ENCODE data around the gene CHTOP.

DNA sequence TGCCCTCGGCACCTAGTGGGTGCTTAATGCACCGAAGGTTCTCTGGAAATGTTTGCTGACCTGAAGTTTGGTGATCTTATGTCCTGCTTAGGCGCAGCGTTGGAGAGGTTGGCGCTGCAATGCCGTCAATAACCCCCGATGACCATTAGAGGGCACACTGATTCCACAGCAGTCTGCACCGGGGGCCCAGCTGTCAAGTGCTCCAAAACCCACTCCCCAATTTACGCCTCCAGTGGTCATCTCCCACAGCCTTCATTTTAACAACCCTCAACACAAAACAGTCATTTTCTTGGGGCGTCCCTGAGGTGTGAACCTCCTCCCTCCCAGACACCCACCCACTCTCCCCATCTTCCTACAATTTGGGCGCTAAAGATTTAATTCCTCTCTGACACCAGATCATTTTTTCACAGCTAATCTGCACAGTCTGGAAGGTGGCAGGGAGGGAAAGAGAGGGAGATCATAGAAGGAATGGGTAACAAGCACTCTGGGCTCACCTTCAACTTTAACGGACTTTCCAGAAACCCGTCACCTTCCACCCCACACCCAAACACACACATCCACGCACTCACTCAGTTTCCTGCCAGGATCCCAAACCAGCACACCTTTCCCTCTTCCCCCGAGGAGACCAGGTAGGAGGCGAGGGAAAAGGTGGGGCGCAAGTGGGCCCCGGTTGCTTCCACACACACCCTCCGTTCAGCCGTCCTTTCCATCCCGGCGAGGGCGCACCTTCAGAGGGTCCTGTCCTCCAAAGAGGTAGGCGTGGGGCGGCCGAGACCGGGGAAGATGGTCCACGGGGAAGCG lies 44.1 kb downstream of the CHTOP start:
- TF ChIP-seq, protein P1, sequence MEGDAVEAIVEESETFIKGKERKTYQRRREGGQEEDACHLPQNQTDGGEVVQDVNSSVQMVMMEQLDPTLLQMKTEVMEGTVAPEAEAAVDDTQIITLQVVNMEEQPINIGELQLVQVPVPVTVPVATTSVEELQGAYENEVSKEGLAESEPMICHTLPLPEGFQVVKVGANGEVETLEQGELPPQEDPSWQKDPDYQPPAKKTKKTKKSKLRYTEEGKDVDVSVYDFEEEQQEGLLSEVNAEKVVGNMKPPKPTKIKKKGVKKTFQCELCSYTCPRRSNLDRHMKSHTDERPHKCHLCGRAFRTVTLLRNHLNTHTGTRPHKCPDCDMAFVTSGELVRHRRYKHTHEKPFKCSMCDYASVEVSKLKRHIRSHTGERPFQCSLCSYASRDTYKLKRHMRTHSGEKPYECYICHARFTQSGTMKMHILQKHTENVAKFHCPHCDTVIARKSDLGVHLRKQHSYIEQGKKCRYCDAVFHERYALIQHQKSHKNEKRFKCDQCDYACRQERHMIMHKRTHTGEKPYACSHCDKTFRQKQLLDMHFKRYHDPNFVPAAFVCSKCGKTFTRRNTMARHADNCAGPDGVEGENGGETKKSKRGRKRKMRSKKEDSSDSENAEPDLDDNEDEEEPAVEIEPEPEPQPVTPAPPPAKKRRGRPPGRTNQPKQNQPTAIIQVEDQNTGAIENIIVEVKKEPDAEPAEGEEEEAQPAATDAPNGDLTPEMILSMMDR (IDR thresholded peaks at IDR 0.05; ENCODE audit: poor library complexity, severe bottlenecking), result peak; percentile 91
- TF ChIP-seq EP300 (conservative IDR thresholded peaks at IDR 0.05; ENCODE audit: poor library complexity, severe bottlenecking) (no peak), POLR2AphosphoS5 (IDR thresholded peaks at IDR 0.05) (no peak), TAF1 (IDR thresholded peaks at IDR 0.05; ENCODE audit: low read depth) (no peak), MXI1 (conservative IDR thresholded peaks at IDR 0.05; ENCODE audit: poor library complexity, severe bottlenecking) (no peak), EZH2 (IDR thresholded peaks at IDR 0.05; ENCODE audit: borderline replicate concordance, insufficient read depth, low read length, poor library complexity, severe bottlenecking) (no peak), RAD21 (conservative IDR thresholded peaks at IDR 0.05) (peak; percentile 83)
- TF ChIP-seq, protein P2, sequence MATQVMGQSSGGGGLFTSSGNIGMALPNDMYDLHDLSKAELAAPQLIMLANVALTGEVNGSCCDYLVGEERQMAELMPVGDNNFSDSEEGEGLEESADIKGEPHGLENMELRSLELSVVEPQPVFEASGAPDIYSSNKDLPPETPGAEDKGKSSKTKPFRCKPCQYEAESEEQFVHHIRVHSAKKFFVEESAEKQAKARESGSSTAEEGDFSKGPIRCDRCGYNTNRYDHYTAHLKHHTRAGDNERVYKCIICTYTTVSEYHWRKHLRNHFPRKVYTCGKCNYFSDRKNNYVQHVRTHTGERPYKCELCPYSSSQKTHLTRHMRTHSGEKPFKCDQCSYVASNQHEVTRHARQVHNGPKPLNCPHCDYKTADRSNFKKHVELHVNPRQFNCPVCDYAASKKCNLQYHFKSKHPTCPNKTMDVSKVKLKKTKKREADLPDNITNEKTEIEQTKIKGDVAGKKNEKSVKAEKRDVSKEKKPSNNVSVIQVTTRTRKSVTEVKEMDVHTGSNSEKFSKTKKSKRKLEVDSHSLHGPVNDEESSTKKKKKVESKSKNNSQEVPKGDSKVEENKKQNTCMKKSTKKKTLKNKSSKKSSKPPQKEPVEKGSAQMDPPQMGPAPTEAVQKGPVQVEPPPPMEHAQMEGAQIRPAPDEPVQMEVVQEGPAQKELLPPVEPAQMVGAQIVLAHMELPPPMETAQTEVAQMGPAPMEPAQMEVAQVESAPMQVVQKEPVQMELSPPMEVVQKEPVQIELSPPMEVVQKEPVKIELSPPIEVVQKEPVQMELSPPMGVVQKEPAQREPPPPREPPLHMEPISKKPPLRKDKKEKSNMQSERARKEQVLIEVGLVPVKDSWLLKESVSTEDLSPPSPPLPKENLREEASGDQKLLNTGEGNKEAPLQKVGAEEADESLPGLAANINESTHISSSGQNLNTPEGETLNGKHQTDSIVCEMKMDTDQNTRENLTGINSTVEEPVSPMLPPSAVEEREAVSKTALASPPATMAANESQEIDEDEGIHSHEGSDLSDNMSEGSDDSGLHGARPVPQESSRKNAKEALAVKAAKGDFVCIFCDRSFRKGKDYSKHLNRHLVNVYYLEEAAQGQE (IDR thresholded peaks at IDR 0.05; ENCODE audit: borderline replicate concordance), result no peak
